ENCODE data around the gene ZSCAN16.
A peak's percentile ranks its signal among the peaks of the same experiment; 100 is the strongest.
"Not testable (repeated sequence)": the region's sequence is repeated elsewhere in the genome, so short reads cannot be mapped to it uniquely, and the experiment has no call there.

Gene ZSCAN16

DNA sequence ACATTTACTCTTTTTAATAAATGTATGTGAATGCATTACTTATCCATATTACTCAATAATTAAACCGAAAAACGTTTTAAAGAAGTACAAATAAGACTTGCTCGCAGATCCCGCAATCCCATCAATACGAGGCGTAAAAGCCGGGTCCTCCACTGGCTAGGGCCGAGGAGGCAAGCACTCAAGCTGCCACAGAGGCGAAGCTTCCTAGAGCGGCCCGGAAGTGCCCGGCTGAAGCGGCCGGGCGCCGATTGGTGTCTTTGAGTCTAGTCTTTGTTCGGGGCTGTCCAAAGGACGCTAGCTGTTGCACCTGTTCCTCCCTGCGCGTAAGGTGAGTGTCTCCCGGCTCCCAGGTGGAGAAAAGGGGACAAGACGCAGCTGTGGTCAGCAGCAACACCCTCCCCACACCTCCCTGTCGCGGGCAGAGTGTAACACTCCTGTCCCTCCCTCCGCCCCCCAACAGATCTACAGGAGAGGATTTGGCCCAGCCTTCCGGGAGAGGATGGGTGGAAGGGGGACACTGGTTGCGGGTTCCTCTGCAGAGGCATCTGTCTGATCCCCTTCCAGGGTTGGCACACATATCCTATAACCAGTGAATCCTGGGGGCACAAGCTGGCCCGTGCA is at the start of gene ZSCAN16:
Gene ZSCAN16, plus strand, starts transcription at position 260 of the 621 bp plus-strand sequence. CDS start 835 bp downstream, outside the sequence.
- peak; percentile 88 for DNase-seq (ENCODE audit: low spot score)

GRCh38 chr6:28078050-28078449 is 46.4 kb upstream of the ZSCAN16 start:
- DNase-seq (ENCODE audit: low spot score): no peak

DNA sequence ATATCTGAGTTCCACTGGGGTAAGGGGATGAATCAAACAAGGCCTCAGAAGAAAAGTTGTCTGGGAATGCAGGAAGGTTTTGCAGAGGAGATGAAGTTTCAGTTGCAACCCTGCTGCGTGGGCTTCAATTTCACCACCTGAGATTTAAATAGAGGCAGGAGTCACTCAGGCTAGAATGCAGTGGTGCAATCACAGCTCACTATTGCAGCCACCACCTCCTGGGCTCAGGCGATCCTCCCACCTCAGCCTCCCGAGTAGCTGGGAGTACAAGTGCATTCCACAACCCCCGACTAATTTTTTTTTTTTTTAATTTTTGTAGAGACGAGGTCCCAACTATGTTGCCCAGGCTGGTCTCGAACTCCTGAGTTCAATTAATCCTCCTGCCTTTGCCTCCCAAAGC is 45.6 kb upstream of the ZSCAN16 start:
- DNase-seq (ENCODE audit: low spot score): no peak

- DNase-seq (ENCODE audit: low spot score): not testable (repeated sequence)
Observed at GRCh38 chr6:28080381-28080630, 44.1 kb upstream of the ZSCAN16 start, which contains the start of gene ZNF165. Gene ZNF165 (plus strand): TSS chr6:28080568. CDS start chr6:28085481, 4,913 bp downstream.

DNA sequence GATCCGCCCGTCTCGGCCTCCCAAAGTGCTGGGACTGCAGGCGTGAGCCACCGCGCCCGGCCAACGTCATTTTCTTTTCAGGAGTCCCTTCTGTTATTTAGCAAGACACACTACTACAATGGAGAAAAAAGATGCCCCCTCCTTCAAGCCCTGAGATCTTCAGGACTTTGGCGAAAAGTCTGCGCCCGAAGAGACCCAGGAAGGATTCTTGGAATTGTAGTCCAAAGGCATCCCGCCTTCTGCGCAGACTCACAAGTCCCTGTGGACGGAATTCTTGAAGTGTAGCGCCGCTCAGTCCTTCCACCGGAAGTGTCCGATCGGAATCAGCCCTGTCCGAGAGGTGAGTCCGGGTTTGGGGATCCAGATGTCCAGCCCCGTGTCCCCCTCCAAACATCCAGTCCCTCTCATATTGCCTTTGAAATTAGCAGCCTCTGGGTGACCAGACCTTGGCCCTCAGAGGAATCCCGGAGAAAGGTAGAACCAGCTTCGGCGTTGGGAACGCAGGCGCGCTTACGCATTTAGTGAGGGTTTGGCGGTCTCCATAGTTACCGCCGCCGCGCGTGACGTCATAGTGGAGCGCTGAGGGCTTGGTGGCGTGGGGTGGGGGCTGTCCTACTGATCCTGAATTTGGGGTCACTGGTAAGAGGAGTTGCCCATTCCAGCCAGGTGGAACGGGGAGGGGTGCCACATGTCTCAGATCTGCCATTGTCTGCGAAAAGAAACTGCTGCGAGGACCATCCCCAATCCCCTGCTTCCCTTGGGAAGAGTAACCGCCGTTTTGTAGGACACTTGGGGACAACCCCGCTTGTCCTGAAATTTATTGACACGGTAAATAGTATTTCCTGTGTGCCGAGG is 43.6 kb upstream of the ZSCAN16 start:
- DNase-seq (ENCODE audit: low spot score): peak; percentile 92

- peak; percentile 64 for DNase-seq (ENCODE audit: low spot score)
Observed at GRCh38 chr6:28081486-28081751, 43.0 kb upstream of the ZSCAN16 start.

DNA sequence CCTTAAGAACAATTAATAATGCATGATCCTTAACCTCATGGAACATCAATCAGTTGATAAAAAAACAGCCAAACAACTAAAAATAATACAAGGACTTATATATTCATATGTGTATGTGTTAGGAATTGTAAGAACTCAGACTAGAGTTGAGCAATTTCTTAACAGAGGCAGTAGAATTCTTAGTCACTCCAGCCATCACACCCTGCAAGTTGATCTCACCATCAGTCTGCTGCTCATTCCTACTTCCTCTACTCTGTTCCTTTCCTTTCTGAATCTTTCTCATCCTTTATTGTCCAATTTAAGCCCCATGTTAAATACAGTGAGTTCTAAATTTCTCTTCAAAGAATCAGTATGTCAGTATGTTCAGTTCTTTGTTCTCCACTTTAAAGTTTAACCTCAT is 41.5 kb upstream of the ZSCAN16 start:
- no peak for DNase-seq (ENCODE audit: low spot score)

GRCh38 chr6:28089054-28089453 is 35.4 kb upstream of the ZSCAN16 start:
- no peak for DNase-seq (ENCODE audit: low spot score)

DNA sequence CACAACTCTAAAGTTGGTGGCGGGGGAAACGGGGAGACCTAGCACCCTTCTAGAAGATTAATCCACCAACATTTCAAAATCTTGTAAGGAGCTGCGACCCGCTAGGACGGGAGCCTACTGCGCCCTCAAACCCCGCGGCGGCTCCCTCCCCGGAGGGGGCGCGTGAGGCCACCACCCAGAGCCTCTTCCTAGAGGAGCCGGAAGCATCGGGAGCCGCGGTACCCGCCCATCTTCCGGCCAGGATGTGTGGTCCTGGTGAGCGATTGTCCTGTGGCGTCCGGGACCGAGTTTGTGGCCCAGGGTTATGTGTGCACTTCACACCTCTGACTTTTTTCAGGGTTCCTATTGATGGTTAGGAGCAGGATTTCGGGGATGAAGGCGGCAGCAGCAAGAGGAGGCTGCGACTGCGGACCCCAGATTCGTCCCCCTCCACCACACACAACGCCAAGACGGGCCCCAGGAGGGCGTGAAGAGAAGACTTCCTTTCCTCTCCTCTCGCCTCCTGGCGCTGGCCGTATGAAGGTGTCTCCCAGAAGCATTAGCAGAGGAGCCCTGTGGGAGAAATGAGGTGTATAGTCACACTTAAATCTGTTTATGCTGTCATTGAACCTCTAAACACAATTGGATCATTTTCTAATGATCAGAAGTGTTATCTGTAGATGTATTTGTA is 33.4 kb upstream of the ZSCAN16 start:
- no peak for DNase-seq (ENCODE audit: low spot score)

DNA sequence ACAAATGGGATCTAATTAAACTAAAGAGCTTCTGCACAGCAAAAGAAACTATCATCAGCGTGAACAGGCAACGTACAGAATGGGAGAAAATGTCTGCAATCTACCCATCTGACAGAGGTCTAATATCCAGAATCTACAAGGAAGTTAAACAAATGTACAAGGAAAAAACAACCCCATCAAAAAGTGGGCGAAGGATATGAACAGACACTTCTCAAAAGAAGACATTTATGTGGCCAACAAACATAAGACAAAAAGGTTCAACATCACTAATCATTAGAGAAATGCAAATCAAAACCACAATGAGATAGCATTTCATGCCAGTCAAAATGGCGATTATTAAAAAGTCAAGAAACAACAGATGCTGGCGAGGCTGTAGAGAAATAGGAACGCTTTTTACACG is 22.2 kb upstream of the ZSCAN16 start:
- not testable (repeated sequence) for DNase-seq (ENCODE audit: low spot score)

GRCh38 chr6:28102699-28103098 is 21.7 kb upstream of the ZSCAN16 start:
- DNase-seq (ENCODE audit: low spot score): not testable (repeated sequence)

DNA sequence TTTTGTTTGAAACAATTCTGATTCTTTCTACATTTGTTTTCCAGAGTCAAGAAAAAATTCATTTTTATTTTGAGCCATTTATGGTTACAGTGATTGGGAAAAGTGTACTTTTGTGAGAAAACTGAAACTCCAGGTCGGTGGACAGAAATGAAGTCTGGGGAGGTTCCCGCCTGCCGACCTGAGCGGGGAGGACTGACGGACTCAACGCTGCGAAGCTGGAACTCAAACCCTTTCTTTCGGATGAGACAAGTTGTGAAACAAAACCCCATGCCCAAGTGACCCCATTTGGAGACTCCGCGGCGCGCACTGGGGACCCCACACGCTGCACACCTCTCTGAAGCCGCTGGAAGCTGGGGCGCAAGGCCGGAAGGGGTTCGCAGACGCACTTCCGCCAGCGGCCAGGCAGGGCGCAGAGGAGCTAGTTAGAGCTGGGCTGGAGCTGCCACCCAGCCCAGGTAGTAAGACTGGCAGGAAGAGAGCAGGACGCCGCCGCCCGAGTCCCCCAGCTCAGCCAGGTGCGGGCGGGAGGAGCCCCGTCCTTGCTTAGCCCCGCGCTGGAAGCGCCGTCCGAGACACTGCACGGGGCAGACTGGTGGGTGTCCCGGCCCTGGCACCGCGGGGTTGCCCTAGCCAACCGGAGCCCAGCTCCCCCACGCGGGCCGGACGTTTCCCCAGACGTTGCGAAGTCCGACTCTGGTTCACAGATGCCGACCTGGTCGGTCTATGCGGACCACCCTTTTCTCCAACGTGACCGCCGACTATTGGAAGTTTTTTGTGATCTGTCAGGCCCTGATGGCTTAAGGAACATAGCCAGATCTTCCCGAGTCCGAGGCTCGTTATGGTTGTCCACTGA is 19.8 kb upstream of the ZSCAN16 start:
- peak; percentile 90 for DNase-seq (ENCODE audit: low spot score)

DNA sequence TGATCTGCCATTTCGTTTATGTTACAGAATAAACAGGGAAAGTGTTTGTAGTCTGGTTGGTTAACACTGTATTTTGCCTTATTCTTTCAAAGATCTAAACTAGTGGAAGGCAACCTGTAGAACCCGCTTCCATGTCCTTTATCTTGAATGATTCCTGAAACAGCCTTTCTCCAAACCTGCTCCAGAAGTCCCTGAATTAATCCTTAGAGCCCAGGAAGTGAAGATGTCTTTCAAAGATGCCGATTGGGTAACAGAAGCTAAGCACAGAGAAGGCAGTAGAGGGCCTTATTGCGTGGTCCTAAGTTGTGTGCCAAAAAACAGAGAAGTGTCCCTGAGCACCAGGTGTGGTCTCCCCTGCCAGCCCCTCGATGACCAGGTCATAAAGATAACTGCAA is 19.2 kb upstream of the ZSCAN16 start:
- DNase-seq (ENCODE audit: low spot score): peak; percentile 57

GRCh38 chr6:28107506-28107905 is 16.9 kb upstream of the ZSCAN16 start:
- DNase-seq (ENCODE audit: low spot score): no peak

DNA sequence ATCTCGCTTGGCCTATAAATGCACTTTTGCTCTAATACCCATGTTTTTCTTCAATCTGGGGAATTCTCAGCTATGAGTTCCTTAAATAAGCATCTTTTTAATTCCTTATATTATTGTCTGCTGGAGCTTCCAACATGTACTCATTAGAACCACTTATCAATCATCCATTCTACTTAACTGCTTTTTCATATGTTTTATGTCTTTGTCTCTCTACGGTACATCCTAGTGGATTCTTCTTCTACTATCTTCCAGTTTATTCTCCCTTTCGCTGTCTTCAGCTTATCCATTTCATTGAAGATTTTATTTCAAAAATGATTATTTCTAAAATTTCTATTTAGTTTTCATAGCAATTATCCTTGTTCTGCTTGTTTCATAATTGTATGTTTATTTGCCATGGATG is 12.4 kb upstream of the ZSCAN16 start:
- DNase-seq (ENCODE audit: low spot score): no peak

DNA sequence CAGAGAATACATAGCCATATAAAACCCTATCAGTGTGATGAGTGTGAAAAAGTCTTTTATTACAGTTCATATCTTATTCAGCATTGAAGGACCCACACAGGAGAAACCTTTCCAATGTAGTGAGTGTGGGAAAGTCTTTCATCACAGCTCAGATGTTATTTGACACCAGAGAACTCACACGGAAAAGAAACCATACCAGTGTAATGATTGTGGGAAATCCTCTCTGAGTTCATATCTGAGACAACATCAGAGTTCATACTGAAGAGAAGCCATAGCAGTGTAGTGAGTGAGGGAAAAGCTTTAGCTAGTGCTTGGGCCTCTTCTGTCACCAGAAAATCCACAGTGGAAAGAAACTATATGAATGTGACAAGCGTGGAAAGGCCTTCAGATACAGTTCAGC is 8.6 kb upstream of the ZSCAN16 start:
- DNase-seq (ENCODE audit: low spot score): no peak

GRCh38 chr6:28117386-28118050 is 6.9 kb upstream of the ZSCAN16 start:
- DNase-seq (ENCODE audit: low spot score): peak; percentile 28

DNA sequence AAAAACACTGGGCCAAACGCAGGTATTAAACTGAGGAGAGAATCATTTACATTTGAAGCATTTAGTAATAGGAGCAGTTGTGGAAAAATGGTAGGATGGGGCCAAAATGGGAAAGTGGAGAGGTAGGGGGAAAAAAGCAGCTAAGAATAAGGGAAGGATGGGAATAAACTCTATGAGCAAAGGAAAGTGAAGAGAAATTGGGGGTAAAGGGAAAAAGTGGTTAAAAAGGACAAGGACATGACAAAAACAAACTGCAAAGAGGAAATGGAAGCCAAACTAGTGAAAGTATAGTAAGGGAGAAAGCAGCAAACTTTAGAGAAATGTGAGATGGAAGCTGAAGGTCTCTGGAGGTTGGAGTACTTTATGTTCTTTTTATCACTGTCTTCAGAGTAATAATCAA is 6.2 kb upstream of the ZSCAN16 start:
- DNase-seq (ENCODE audit: low spot score): no peak

DNA sequence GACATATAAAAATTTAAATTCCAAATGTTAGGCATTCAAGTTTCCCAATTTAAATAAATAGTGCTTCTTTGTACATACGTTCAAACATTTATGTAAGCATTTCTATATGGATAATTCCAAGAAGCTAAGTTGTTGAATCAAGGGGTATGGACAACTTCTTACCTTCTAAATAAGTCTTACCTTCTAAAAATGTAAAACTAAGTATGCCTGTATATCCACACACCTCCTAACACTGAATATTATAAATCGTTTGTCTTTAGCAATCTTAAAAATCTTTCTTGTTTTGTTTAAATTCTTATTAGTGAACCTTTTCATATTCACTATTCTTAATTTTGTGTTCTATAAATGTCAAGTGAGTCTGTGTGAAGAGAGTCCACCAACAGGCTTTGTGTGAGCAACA is 2.5 kb upstream of the ZSCAN16 start:
- DNase-seq (ENCODE audit: low spot score): no peak

- DNase-seq (ENCODE audit: low spot score): not testable (repeated sequence)
Observed at GRCh38 chr6:28122283-28122682, 2.1 kb upstream of the ZSCAN16 start.

DNA sequence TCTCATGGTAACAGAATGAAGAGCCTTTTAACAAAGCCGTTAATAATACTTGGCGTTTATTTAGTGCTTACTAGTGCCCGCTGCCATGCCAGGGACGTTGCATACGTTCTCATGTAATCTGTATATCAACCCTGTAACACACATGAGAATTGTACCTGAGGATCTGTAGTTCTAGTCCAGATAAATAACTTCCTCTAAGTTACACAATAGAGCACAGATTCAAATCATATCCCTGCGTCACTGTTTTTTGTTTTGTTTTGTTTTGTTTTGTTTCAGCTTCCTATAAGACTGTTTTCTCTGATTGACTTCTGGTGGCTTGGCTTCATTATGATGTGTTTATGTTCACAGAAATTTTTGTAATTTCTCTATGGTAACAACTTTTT is 553 bp downstream of the ZSCAN16 start:
- DNase-seq (ENCODE audit: low spot score): peak; percentile 53

GRCh38 chr6:28125401-28125800 is 992 bp downstream of the ZSCAN16 start:
- peak; percentile 71 for DNase-seq (ENCODE audit: low spot score)

All from NAMALWA (cell line).